Erythroblast (primary cell): Measurements from ENCODE around the gene CLIC4.

Experiments
- GATA1 ChIP-seq: IDR thresholded peaks from 2 replicates; pipeline ENCODE4 v1.6.1; 2011; ENCODE audit warnings: low read depth, mild to moderate bottlenecking, control low read depth, low read length, moderate library complexity
- POLR2A ChIP-seq: IDR thresholded peaks from 2 replicates; pipeline ENCODE4 v1.6.1; 2011; ENCODE audit warnings: mild to moderate bottlenecking, low read length

DNA sequence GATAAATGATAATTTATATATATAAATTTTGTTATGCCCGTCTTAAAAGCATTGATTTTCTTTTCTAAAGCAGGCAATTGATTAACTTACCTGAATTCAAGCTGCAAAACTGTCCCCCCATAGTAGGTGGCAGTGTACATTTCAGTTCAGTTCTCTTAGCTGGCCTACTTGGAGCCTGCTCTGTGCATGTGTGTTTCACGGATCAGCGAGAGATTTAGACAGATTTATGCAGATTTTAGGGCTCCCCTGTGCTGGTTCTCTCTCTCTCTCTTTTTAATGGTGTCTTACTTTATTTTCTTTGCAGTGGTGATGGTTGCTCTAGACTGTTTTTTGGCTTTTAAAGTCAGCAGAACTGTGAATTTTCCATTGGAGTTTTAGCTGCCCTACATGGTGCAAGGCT lies 30.7 kb downstream of the CLIC4 start:
- TF ChIP-seq POLR2A (no peak), GATA1 (no peak)
